Lung (tissue), 12 donors: ENCODE results near the gene ZFC3H1. TPM values are rescaled to one million over a fixed set of nuclear protein-coding genes. Genes with fewer than 3 reads are reported as not detected.
A peak's percentile ranks its signal among the peaks of the same experiment; 100 is the strongest.

Experiments
- ATAC-seq: fragments of 200-7000 bp; cut with Tn5 transposase; one replicate; pipeline ENCODE4 v1.9.1; 2020; ENCODE audit warnings: moderate number of reproducible peaks; ENCODE audit not compliant: insufficient read depth, low FRiP score
- DNase-seq, 3 donors: peaks; one replicate each; pipeline ENCODE4 v3.0.0-alpha.2; 2013 to 2017
- H3K27ac ChIP-seq, 2 donors: one replicate each; pipeline ENCODE4 v1.5.1; 2013; ENCODE audit warnings: mild to moderate bottlenecking in 2 of 2, moderate library complexity in 2 of 2, control low read depth in 1 of 2, inconsistent platforms in 1 of 2, low read depth in 1 of 2, low read length in 1 of 2
- H3K27me3 ChIP-seq, 3 donors: one replicate each; pipeline ENCODE4 v1.5.1; 2013; ENCODE audit warnings: low read length in 2 of 3; ENCODE audit not compliant: control insufficient read depth in 3 of 3, insufficient read depth in 3 of 3
- H3K36me3 ChIP-seq, 4 donors: one replicate each; pipeline ENCODE4 v1.5.1; 2013; ENCODE audit warnings: low read length in 4 of 4, mild to moderate bottlenecking in 1 of 4, moderate library complexity in 1 of 4; ENCODE audit not compliant: control insufficient read depth in 4 of 4, insufficient read depth in 4 of 4
- H3K4me1 ChIP-seq, 5 donors: one replicate each; pipeline ENCODE4 v1.5.1; 2013; ENCODE audit warnings: low read length in 5 of 5, mild to moderate bottlenecking in 2 of 5, moderate library complexity in 1 of 5; ENCODE audit not compliant: control insufficient read depth in 5 of 5, insufficient read depth in 5 of 5
- H3K4me3 ChIP-seq: one replicate; pipeline ENCODE4 v1.5.1; 2013; ENCODE audit warnings: mild to moderate bottlenecking, control low read depth, moderate library complexity
- H3K9ac ChIP-seq, 2 donors: one replicate each; pipeline ENCODE4 v1.5.1; 2013; ENCODE audit warnings: low read length in 2 of 2, control low read depth in 1 of 2; ENCODE audit not compliant: insufficient read depth in 1 of 2
- H3K9me3 ChIP-seq, 4 donors: one replicate each; pipeline ENCODE4 v1.5.1; 2013; ENCODE audit warnings: low read length in 3 of 4, mild to moderate bottlenecking in 1 of 4, moderate library complexity in 1 of 4; ENCODE audit not compliant: control insufficient read depth in 4 of 4, insufficient read depth in 3 of 4
- CTCF ChIP-seq: IDR thresholded peaks from 2 replicates; pipeline ENCODE4 v1.5.1; 2012; ENCODE audit warnings: mild to moderate bottlenecking; ENCODE audit errors: control extremely low read depth, extremely low read depth
- WGBS, 2 donors: extraction: QIAGEN DNeasy Blood & Tissue Kit; methylation state at CpG; one replicate each; pipeline ENCODE4 v1.1.7; 2013; 5-methylcytosine and 5-hydroxymethylcytosine counted together
- polyA plus RNA-seq, 2 donors: library from polyadenylated mRNA; stranded (reverse); fragments of 200-250 nt; gene quantifications; one replicate each; pipeline ENCODE4 v1.2.1, GENCODE V29; 2013
- total RNA-seq, 2 donors: library from RNA; depleted of rRNA in 1 of 2; stranded (reverse); fragments of >200 nt in 1 of 2; gene quantifications; one replicate each; pipeline ENCODE4 v1.2.1, GENCODE V29; 2014 to 2021
- donor health status: control.
- donor health status: control.
- donor health status: Bipolar disorder and iron deficiency.
- donor health status: healthy.
- donor health status: DM: yes; HTN: yes; CAD: no.

ZFC3H1 gene
- total and polyA plus RNA-seq, 4 donors = 15.5 to 107 (median 29.6) TPM

DNA sequence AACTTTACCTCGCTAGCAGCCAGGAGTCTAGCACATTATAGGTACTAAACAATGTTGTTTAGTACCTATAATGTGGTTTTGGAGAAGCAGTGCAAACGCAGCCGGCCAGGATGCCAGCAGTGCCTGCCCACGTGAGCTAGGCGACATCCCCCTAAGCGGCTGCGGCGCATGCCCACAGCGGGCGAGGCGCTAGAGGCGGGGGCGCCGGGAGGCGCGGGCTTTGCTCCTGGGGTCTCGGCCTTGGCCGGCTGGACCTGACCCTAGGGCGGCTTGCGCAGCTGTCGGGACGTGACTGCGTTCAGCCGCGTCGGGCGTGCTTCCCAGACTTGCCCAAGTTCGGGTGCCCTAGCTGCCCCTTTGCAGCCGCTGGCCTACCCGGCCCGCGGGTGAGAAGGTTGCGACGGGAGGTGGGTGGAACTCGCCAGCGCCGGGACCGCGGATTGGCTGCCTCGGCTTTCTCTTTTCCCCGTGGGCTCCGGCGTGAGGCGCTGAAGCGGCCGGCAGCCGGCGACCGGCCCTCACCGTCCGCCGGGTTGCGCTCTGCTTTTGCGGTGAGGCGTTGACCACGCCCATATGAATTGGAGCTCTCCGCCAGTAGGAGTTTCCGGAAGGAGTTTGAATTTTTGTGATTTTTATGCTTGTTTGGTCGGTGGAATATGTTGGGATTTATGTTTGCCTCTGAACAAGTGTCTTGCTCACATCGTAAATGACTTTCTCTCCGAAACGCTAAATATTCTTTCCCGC is 22.4 kb upstream of the ZFC3H1 start, which contains the start of gene TMEM19:
TSS of gene TMEM19 (plus strand) at position 169 of the 744 bp plus-strand sequence. CDS start 599 bp downstream, outside the sequence.
- WGBS, 2 donors = 0% methylated on average over 63 of the region's 63 CpGs
- Histone ChIP-seq H3K36me3 (no peaks in the 10 kb centered on the region), H3K27ac (peak within 1 kb of the TSS; percentile 95 to 98), H3K9ac (peak within 1 kb of the TSS; percentile 21 to 75), H3K4me3 (peak within 1 kb of the TSS; percentile 81), H3K9me3 (no peaks in the 10 kb centered on the region), H3K27me3 (no peaks in the 10 kb centered on the region), H3K4me1 (peaks cover 0 to 29% (median 3%) of the 10 kb centered on the region in 5 donors)
- TF ChIP-seq CTCF = no peak
- peak; percentile 89 to 93 (median 90) for DNase-seq
- peak; percentile 96 for ATAC-seq

DNA sequence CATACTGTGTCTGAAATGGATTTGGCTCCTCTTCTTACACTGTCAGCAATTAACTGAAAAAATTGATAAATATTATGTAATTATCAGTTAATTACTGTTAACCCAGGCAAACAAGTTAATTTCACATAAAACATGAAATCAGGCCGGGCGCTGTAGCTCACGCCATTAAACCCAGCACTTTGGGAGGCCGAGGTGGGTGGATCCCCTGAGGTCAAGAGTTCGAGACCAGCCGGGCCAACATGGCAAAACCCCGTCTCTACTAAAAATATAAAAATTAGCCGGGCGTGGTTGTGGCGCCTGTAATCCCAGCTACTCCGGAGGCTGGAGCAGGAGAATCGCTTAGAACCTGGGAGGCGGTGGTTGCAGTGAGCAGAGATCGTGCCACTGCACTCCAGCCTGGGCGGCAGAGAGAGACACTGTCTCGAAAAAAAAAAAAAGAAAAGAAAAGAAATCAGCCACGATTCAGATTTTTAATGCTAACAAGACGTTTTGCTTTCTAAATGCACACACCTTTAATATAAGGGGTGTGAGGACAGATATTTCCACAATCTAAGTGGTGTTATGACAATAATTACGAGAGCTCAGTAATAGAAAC is 21.8 kb upstream of the ZFC3H1 start:
- peak overlapping the region; percentile 40 to 95 for H3K27ac ChIP-seq

GRCh38 chr12:71684081-71684480 is 20.4 kb upstream of the ZFC3H1 start:
- Histone ChIP-seq H3K9ac (no peak overlapping the region), H3K27me3 (no peaks in the 10 kb centered on the region), H3K4me1 (peaks cover 0 to 25% (median 3%) of the 10 kb centered on the region in 5 donors), H3K9me3 (no peaks in the 10 kb centered on the region), H3K4me3 (no peak overlapping the region), H3K36me3 (no peaks in the 10 kb centered on the region), H3K27ac (no peak overlapping the region)
- no peak for TF ChIP-seq CTCF
- no peak for ATAC-seq
- no peak for DNase-seq
- WGBS, 2 donors = 37 to 53% methylated on average over 5 of the region's 5 CpGs

More for the DNA sequence above, 21.8 kb upstream of the ZFC3H1 start:
- Histone ChIP-seq H3K27me3 (no peaks in the 10 kb centered on the region), H3K9me3 (no peaks in the 10 kb centered on the region), H3K9ac (peak overlapping the region; percentile 21 to 75), H3K4me1 (peaks cover 0 to 29% (median 3%) of the 10 kb centered on the region in 5 donors), H3K36me3 (no peaks in the 10 kb centered on the region), H3K4me3 (peak overlapping the region; percentile 81)
- DNase-seq (peak in 1 of 3 donors; percentile 23), ATAC-seq (no peak)
- WGBS, 2 donors = 33 to 45% methylated on average over 19 of the region's 19 CpGs
- TF ChIP-seq CTCF = no peak
